B cell (primary cell): Measurements from ENCODE around the gene NRROS. TPM values are rescaled to one million over a fixed set of nuclear protein-coding genes. Genes with fewer than 3 reads are reported as not detected.

ENCODE experiments used
- ATAC-seq: fragments of 200-7000 bp; cut with Tn5 transposase; one replicate; pipeline ENCODE4 v1.10.0; 2021; ENCODE audit warnings: low read depth, mild to moderate bottlenecking, moderate number of reproducible peaks, moderate library complexity
- CTCF ChIA-PET: fragments of 350-600 bp; sonication (Branson Sonifier 250); formaldehyde crosslinking; loops from one replicate; lab custom pipeline; 2021; ENCODE audit warnings: antibody characterized with exemption, inconsistent platforms; lab: Charles Lee
- POLR2A ChIA-PET: fragments of 350-600 bp; sonication (Branson Sonifier 250); formaldehyde crosslinking; loops from one replicate; lab custom pipeline; 2021; ENCODE audit warnings: antibody characterized with exemption; lab: Charles Lee
- DNase-seq: peaks from one replicate; pipeline ENCODE4 v3.0.0; 2013
- H2AFZ ChIP-seq: 2 replicates; pipeline ENCODE4 v1.6.1; 2012; ENCODE audit warnings: mild to moderate bottlenecking, low read depth, low read length; ENCODE audit not compliant: insufficient read depth, poor library complexity, severe bottlenecking
- H3K27ac ChIP-seq, 2 donors: 1 replicate in 1 of 2; 2 replicates in 1 of 2; pipeline ENCODE4 v1.5.1; 2012 to 2013; ENCODE audit warnings: low read length in 2 of 2, mild to moderate bottlenecking in 2 of 2, moderate library complexity in 1 of 2
- H3K27me3 ChIP-seq, 4 experiments: fragments of 200-600 bp in 1 of 4; sonication (generic) in 1 of 4; replicated peaks in 1 of 4; 1 replicate in 2 of 4; 2 replicates in 2 of 4; pipeline versions ENCODE4 v1.6.1 to v1.7.0; 2013 to 2016; ENCODE audit warnings: low read length in 3 of 4, mild to moderate bottlenecking in 2 of 4, mixed read lengths in 1 of 4, moderate library complexity in 1 of 4; ENCODE audit not compliant: insufficient read depth in 4 of 4, control insufficient read depth in 3 of 4; ENCODE audit errors: control extremely low read depth in 1 of 4
- H3K36me3 ChIP-seq, 2 experiments: replicated peaks in 1 of 2; 1 replicate in 1 of 2; 2 replicates in 1 of 2; pipeline versions ENCODE4 v1.6.1 to v1.7.1; 2013; ENCODE audit warnings: low read length in 1 of 2; ENCODE audit not compliant: insufficient read depth in 2 of 2, control insufficient read depth in 1 of 2; ENCODE audit errors: control extremely low read depth in 1 of 2, extremely low read depth in 1 of 2
- H3K4me1 ChIP-seq, 2 donors: fragments of 200-600 bp in 1 of 2; sonication (generic) in 1 of 2; 1 replicate in 1 of 2; 2 replicates in 1 of 2; pipeline versions ENCODE4 v1.5.1 to v1.6.1; 2013 to 2017; ENCODE audit warnings: low read length in 2 of 2; ENCODE audit not compliant: control insufficient read depth in 2 of 2, insufficient read depth in 2 of 2
- H3K4me2 ChIP-seq: replicated peaks from 2 replicates; pipeline ENCODE3; 2012; ENCODE audit warnings: mild to moderate bottlenecking, low read depth, low read length; ENCODE audit not compliant: poor library complexity, severe bottlenecking
- H3K4me3 ChIP-seq, 5 experiments: fragments of 200-600 bp in 1 of 5; sonication (generic) in 1 of 5; 1 replicate in 3 of 5; 2 replicates in 2 of 5; pipeline versions ENCODE4 v1.5.1 to v1.7.0; 2011 to 2016; ENCODE audit warnings: low read length in 4 of 5, mild to moderate bottlenecking in 4 of 5, low read depth in 2 of 5, control low read depth in 1 of 5, moderate library complexity in 1 of 5; ENCODE audit not compliant: insufficient read depth in 1 of 5; ENCODE audit errors: control extremely low read depth in 1 of 5, extremely low read depth in 1 of 5
- H3K79me2 ChIP-seq: fragments of 200-600 bp; sonication (generic); one replicate; pipeline ENCODE4 v1.6.0; 2016; ENCODE audit warnings: low read length; ENCODE audit not compliant: control insufficient read depth, insufficient read depth
- H3K9ac ChIP-seq: fragments of 200-600 bp; sonication (generic); 2 replicates; pipeline ENCODE4 v1.6.1; 2017; ENCODE audit warnings: mild to moderate bottlenecking, low read length, moderate library complexity
- H3K9me3 ChIP-seq, 3 donors: one replicate each; pipeline versions ENCODE4 v1.6.1 to v1.7.1; 2013; ENCODE audit warnings: low read length in 2 of 3; ENCODE audit not compliant: control insufficient read depth in 2 of 3, insufficient read depth in 1 of 3; ENCODE audit errors: control extremely low read depth in 1 of 3
- H4K20me1 ChIP-seq: 2 replicates; pipeline ENCODE4 v1.6.0; 2012; ENCODE audit warnings: mild to moderate bottlenecking, low read length; ENCODE audit not compliant: insufficient read depth, control insufficient read depth, poor library complexity, severe bottlenecking
- H3K27ac Mint-ChIP-seq: one replicate; pipeline ENCODE4 v1.8.0; 2021; ENCODE audit warnings: mixed read lengths
- H3K27me3 Mint-ChIP-seq: one replicate; pipeline ENCODE4 v1.8.0; 2021; ENCODE audit warnings: mixed read lengths
- H3K4me1 Mint-ChIP-seq: one replicate; pipeline ENCODE4 v1.8.0; 2021; ENCODE audit warnings: mixed read lengths
- H3K4me3 Mint-ChIP-seq: one replicate; pipeline ENCODE4 v1.8.0; 2021; ENCODE audit warnings: mixed read lengths
- H3K9me3 Mint-ChIP-seq: one replicate; pipeline ENCODE4 v1.8.0; 2022; ENCODE audit warnings: mixed read lengths; ENCODE audit not compliant: insufficient read depth
- EZH2 ChIP-seq: IDR thresholded peaks from 2 replicates; pipeline ENCODE4 v1.6.1; 2012; ENCODE audit warnings: borderline replicate concordance, low read depth, mild to moderate bottlenecking, moderate library complexity, low read length; ENCODE audit not compliant: insufficient read depth, poor library complexity, severe bottlenecking
- WGBS: methylation state at CpG from one replicate; pipeline ENCODE4 v1.1.5; 2013; ENCODE audit warnings: missing lambda C conversion rate; ENCODE audit not compliant: insufficient coverage; 5-methylcytosine and 5-hydroxymethylcytosine counted together
- intact Hi-C: fragments of 100-400 bp; cut with micrococcal nuclease; formaldehyde crosslinking; loops from one replicate; pipeline ENCODE4 v1.10.0; 2022
- polyA plus RNA-seq: library from polyadenylated mRNA; depleted of rRNA; stranded (reverse); fragments of >200 nt; gene quantifications from 2 replicates; pipeline ENCODE4 v1.2.3, GENCODE V29; 2012
- total RNA-seq, 2 donors: library from RNA; stranded (reverse); fragments of 120-200 nt in 1 of 2; gene quantifications; 1 replicate in 1 of 2; 2 replicates in 1 of 2; pipeline versions ENCODE4 v1.2.3 to v1.2.4, GENCODE V29; 2013 to 2022
- TF ChIP-seq, protein P1 (sequence below): fragments of 200-600 bp; IDR thresholded peaks from one replicate; pipeline ENCODE4 v1.8.0; 2022; ENCODE audit warnings: antibody characterized with exemption, mild to moderate bottlenecking

NRROS gene
- total and polyA plus RNA-seq, 2 donors (not counting 1 experiment from before 2014, with no cell fraction given), result 40.1 to 87.9 TPM

DNA sequence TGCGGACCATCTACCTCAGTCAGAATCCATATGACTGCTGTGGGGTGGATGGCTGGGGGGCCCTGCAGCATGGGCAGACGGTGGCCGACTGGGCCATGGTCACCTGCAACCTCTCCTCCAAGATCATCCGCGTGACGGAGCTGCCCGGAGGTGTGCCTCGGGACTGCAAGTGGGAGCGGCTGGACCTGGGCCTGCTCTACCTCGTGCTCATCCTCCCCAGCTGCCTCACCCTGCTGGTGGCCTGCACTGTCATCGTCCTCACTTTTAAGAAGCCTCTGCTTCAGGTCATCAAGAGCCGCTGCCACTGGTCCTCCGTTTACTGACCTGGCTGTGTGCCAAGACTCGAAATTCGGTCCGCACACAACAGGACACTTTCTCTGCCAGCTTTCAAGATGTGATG, 21.9 kb downstream of the NRROS start:
- no peak for TF ChIP-seq EZH2
- TF ChIP-seq, protein P1, sequence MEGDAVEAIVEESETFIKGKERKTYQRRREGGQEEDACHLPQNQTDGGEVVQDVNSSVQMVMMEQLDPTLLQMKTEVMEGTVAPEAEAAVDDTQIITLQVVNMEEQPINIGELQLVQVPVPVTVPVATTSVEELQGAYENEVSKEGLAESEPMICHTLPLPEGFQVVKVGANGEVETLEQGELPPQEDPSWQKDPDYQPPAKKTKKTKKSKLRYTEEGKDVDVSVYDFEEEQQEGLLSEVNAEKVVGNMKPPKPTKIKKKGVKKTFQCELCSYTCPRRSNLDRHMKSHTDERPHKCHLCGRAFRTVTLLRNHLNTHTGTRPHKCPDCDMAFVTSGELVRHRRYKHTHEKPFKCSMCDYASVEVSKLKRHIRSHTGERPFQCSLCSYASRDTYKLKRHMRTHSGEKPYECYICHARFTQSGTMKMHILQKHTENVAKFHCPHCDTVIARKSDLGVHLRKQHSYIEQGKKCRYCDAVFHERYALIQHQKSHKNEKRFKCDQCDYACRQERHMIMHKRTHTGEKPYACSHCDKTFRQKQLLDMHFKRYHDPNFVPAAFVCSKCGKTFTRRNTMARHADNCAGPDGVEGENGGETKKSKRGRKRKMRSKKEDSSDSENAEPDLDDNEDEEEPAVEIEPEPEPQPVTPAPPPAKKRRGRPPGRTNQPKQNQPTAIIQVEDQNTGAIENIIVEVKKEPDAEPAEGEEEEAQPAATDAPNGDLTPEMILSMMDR, result no peak
- Histone ChIP-seq H3K9ac (no peak overlapping the region), H3K4me2 (no peak overlapping the region), H3K9me3 (no peaks in the 10 kb centered on the region), H3K27ac (no peak overlapping the region), H2AFZ (no peak overlapping the region), H3K4me3 (no peak overlapping the region), H3K4me1 (no peaks in the 10 kb centered on the region), H3K79me2 (peaks cover 5% of the 10 kb centered on the region), H4K20me1 (no peaks in the 10 kb centered on the region), H3K27me3 (no peaks in the 10 kb centered on the region), H3K36me3 (peaks cover 2 to 43% of the 10 kb centered on the region in 2 experiments)
- intact Hi-C loops, result no loop called here
- DNase-seq, result no peak
- Mint-ChIP-seq H3K27ac (no peak overlapping the region), H3K4me1 (peaks cover 7% of the 10 kb centered on the region), H3K9me3 (no peaks in the 10 kb centered on the region), H3K27me3 (no peaks in the 10 kb centered on the region), H3K4me3 (no peak overlapping the region)
- no peak for ATAC-seq
- 99% methylated on average over 16 of the region's 16 CpGs for WGBS
- CTCF ChIA-PET, result interaction anchor here (0.9 to 1.6 kb wide), 2 partner anchors 24 to 52 kb away, joined by 4 to 6 read pairs; no protein-coding TSS in a partner anchor
- POLR2A ChIA-PET, result interaction anchor here (0.6 to 1.4 kb wide), 2 partner anchors 17 to 26 kb away, joined by 3 read pairs; no protein-coding TSS in a partner anchor

DNA sequence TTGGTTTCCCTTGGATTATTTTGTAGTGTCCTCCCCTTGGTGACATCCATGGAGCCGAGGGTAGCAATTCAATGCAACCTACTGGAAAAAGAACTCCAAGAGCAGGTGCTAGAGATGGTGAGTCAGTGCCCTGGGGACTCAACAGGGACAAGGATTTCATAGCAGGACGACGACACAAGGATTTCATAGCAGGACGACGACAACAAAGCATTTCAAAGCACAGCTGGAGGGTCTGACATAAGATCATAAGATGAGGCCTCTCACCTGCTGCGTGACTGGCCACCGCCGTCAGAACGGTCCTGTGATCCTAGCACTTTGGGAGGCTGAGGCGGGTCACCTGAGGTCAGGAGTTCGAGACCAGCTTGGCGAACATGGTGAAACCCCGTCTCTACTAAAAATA, 22.5 kb downstream of the NRROS start:
- H4K20me1 ChIP-seq, result no peaks in the 10 kb centered on the region
- peaks cover 4% of the 10 kb centered on the region for H3K79me2 ChIP-seq
- Mint-ChIP-seq H3K4me1 (peaks cover 10% of the 10 kb centered on the region), H3K27me3 (no peaks in the 10 kb centered on the region), H3K4me3 (no peak overlapping the region), H3K9me3 (no peaks in the 10 kb centered on the region), H3K27ac (peak overlapping the region; percentile 50)
- no peak overlapping the region for H3K27ac ChIP-seq
- no peak for ATAC-seq
- no peaks in the 10 kb centered on the region for H3K4me1 ChIP-seq
- H3K27me3 ChIP-seq, result no peaks in the 10 kb centered on the region
- WGBS, result 90% methylated on average over 11 of the region's 13 CpGs
- H3K9me3 ChIP-seq, result no peaks in the 10 kb centered on the region
- DNase-seq, result no peak
- ChIA-PET CTCF (interaction anchor here (0.6 to 1.6 kb wide), 4 partner anchors 15 to 53 kb away, joined by 3 to 6 read pairs (median 4); no protein-coding TSS in a partner anchor), POLR2A (interaction anchor here (0.6 to 1.4 kb wide), 2 partner anchors 17 to 27 kb away, joined by 3 read pairs; no protein-coding TSS in a partner anchor)
- no peak overlapping the region for H2AFZ ChIP-seq
- TF ChIP-seq, protein P1, result no peak
- no peak for TF ChIP-seq EZH2
- H3K36me3 ChIP-seq, result peaks cover 0 to 39% of the 10 kb centered on the region in 2 experiments
- H3K9ac ChIP-seq, result no peak overlapping the region
- intact Hi-C loops, result no loop called here
- no peak overlapping the region for H3K4me3 ChIP-seq
- H3K4me2 ChIP-seq, result no peak overlapping the region
